IPS-15b (cell line): ENCODE results near the gene MLX.
"Not testable (repeated sequence)": the region's sequence is repeated elsewhere in the genome, so short reads cannot be mapped to it uniquely, and the experiment has no call there.

Experiments used
- H3K27me3 ChIP-seq: one replicate; pipeline ENCODE4 v1.6.1; 2013; ENCODE audit warnings: low read length; ENCODE audit not compliant: control insufficient read depth, insufficient read depth
- H3K36me3 ChIP-seq: one replicate; pipeline ENCODE4 v1.6.1; 2013; ENCODE audit warnings: low read length; ENCODE audit not compliant: control insufficient read depth, insufficient read depth
- H3K4me1 ChIP-seq: one replicate; pipeline ENCODE4 v1.6.1; 2013; ENCODE audit warnings: mild to moderate bottlenecking, low read length; ENCODE audit not compliant: control insufficient read depth, insufficient read depth
- H3K4me3 ChIP-seq: one replicate; pipeline ENCODE4 v1.5.1; 2013; ENCODE audit warnings: low read depth, low read length
- H3K9ac ChIP-seq: one replicate; pipeline ENCODE4 v1.6.1; 2013; ENCODE audit warnings: low read depth, mild to moderate bottlenecking, low read length
- H3K9me3 ChIP-seq: one replicate; pipeline ENCODE4 v1.6.1; 2013; ENCODE audit warnings: mild to moderate bottlenecking, low read length; ENCODE audit not compliant: control insufficient read depth, insufficient read depth

The MLX gene

DNA sequence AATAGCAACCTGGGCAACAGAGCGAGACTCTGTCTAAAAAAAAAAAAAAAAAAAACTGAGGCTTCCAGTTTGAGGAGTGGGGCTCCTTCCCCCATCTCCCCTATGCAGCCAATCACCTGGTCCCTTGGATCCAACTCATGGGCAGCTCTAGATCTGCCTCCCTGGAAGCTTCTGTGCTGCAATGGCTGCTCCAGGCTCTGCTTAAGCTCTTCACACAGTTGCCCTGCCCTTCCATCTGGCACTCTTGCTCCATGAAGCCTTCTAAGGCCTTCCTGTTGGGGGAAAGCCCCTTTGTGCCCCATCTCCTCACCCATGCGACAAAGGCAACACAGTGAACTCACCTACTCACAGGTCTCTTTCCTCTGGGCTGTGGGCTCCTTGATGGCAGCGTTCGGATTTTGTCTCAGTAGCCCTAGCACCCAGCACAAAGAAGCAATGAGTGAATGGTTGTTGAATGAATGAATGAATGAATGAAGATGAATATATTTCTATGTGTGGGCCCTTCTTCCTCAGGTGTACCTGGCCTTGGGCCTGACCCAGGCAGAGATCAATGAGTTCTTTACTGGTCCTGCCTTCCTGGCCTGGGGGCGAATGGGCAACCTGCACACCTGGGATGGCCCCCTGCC lies 29.0 kb upstream of the MLX start:
- H3K4me3 ChIP-seq, result no peak overlapping the region
- no peak overlapping the region for H3K9ac ChIP-seq
- peaks cover 20% of the 10 kb centered on the region for H3K36me3 ChIP-seq
- H3K4me1 ChIP-seq, result peaks cover 8% of the 10 kb centered on the region
- peaks cover 3% of the 10 kb centered on the region for H3K27me3 ChIP-seq
- H3K9me3 ChIP-seq, result no peaks in the 10 kb centered on the region

DNA sequence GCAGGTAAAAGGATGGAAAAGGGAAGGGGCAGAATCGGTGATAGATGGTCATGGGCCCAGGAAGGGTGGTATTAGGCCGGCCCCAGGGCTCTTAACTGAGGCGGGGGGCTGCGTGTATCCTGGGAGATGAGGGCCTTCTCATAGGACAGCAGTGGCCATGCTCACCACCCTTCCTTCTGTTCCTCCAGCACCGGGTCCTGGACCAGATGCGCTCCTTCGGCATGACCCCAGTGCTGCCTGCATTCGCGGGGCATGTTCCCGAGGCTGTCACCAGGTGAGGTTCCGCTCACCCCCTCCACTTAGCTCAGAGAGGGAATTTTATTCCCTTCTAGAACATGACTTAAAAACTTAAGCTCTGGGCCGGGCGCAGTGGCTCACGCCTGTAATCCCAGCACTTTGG lies 28.4 kb upstream of the MLX start:
- H3K9ac ChIP-seq, result no peak overlapping the region
- peaks cover 23% of the 10 kb centered on the region for H3K36me3 ChIP-seq
- no peaks in the 10 kb centered on the region for H3K9me3 ChIP-seq
- peaks cover 3% of the 10 kb centered on the region for H3K27me3 ChIP-seq
- peaks cover 8% of the 10 kb centered on the region for H3K4me1 ChIP-seq
- H3K4me3 ChIP-seq, result no peak overlapping the region

DNA sequence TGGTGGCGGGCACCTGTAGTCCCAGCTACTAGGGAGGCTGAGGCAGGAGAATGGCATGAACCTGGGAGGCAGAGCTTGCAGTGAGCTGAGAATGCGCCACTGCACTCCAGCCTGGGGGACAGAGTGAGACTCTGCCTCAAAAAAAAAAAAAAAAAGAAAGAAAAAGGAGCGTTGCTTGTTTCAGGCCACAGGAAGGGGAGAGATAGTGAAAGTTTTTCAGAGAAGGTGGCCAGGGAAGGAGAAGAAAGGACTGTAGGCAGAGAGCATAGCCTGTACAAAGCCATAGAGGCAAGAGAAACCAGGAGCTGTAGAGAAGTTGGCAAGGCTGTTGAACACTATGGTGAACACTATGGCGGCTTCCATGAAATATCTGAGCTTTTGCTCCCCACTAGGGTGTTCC lies 26.3 kb upstream of the MLX start:
- not testable (repeated sequence) for H3K9ac ChIP-seq

GRCh38 chr17:42541041-42541833 lies 25.7 kb upstream of the MLX start:
- Histone ChIP-seq H3K9me3 (no peaks in the 10 kb centered on the region), H3K4me3 (no peak overlapping the region), H3K9ac (peak overlapping the region; percentile 3), H3K4me1 (no peaks in the 10 kb centered on the region), H3K36me3 (peaks cover 25% of the 10 kb centered on the region), H3K27me3 (no peaks in the 10 kb centered on the region)

More for the DNA sequence above, 26.3 kb upstream of the MLX start:
- not testable (repeated sequence) for H3K4me3 ChIP-seq, H3K27me3 ChIP-seq, H3K9me3 ChIP-seq, H3K4me1 ChIP-seq
- peaks cover 25% of the 10 kb centered on the region for H3K36me3 ChIP-seq

DNA sequence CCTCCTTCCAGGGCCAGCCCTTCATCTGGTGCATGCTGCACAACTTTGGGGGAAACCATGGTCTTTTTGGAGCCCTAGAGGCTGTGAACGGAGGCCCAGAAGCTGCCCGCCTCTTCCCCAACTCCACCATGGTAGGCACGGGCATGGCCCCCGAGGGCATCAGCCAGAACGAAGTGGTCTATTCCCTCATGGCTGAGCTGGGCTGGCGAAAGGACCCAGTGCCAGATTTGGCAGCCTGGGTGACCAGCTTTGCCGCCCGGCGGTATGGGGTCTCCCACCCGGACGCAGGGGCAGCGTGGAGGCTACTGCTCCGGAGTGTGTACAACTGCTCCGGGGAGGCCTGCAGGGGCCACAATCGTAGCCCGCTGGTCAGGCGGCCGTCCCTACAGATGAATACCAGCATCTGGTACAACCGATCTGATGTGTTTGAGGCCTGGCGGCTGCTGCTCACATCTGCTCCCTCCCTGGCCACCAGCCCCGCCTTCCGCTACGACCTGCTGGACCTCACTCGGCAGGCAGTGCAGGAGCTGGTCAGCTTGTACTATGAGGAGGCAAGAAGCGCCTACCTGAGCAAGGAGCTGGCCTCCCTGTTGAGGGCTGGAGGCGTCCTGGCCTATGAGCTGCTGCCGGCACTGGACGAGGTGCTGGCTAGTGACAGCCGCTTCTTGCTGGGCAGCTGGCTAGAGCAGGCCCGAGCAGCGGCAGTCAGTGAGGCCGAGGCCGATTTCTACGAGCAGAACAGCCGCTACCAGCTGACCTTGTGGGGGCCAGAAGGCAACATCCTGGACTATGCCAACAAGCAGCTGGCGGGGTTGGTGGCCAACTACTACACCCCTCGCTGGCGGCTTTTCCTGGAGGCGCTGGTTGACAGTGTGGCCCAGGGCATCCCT lies 23.5 kb upstream of the MLX start:
- no peaks in the 10 kb centered on the region for H3K4me1 ChIP-seq
- H3K9ac ChIP-seq, result no peak overlapping the region
- no peaks in the 10 kb centered on the region for H3K9me3 ChIP-seq
- H3K36me3 ChIP-seq, result peaks cover 22% of the 10 kb centered on the region
- H3K27me3 ChIP-seq, result no peaks in the 10 kb centered on the region
- no peak overlapping the region for H3K4me3 ChIP-seq

DNA sequence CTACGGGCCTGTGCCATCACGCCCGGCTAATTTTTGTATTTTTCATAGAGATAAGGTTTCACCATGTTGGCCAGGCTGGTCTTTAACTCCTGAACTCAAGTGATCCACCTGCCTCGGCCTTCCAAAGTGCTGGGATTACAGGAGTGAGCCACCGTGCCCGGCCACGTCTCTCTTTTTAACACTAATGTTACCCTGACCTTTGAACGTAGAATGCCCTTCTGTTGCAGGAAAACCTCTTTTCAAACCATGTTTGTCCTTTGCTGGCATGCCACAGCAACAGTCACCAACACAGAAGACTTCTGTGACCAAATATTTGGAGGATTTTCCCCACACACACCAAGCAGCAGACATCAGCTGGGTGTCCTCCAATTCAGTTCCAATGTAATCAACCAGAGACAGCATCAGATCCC lies 22.0 kb upstream of the MLX start:
- Histone ChIP-seq H3K27me3 (peaks cover 4% of the 10 kb centered on the region), H3K9ac (no peak overlapping the region), H3K9me3 (no peaks in the 10 kb centered on the region), H3K4me3 (no peak overlapping the region), H3K4me1 (peaks cover 5% of the 10 kb centered on the region), H3K36me3 (peaks cover 11% of the 10 kb centered on the region)

GRCh38 chr17:42545755-42546505 lies 21.0 kb upstream of the MLX start:
- H3K9ac ChIP-seq, H3K27me3 ChIP-seq, H3K4me3 ChIP-seq, H3K4me1 ChIP-seq, H3K9me3 ChIP-seq: not testable (repeated sequence)
- peaks cover 10% of the 10 kb centered on the region for H3K36me3 ChIP-seq

DNA sequence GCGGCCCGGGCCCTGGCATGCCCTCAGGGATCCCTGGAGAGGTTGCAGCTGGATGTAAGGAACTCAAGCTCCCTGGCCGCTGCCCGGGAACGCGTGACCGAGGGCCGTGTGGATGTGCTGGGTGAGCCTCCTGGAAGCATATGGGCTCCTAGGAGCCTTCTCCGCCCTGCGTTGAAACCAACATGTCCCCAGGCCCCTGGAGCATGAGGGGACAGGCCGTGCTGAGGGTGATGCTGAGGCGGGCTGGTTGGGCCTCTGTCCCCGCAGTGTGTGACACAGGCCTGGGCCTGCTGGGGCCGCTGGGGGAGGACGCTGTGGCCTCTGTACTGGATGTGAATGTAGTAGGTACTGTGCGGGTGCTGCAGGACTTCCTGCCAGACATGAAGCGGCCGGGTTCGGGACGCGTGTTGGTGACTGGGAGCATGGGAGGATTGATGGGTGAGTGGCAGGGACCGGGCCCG lies 19.9 kb upstream of the MLX start:
- no peaks in the 10 kb centered on the region for H3K9me3 ChIP-seq
- H3K4me1 ChIP-seq, result peaks cover 5% of the 10 kb centered on the region
- no peak overlapping the region for H3K4me3 ChIP-seq
- H3K9ac ChIP-seq, result no peak overlapping the region
- H3K36me3 ChIP-seq, result peaks cover 6% of the 10 kb centered on the region
- H3K27me3 ChIP-seq, result peaks cover 4% of the 10 kb centered on the region

DNA sequence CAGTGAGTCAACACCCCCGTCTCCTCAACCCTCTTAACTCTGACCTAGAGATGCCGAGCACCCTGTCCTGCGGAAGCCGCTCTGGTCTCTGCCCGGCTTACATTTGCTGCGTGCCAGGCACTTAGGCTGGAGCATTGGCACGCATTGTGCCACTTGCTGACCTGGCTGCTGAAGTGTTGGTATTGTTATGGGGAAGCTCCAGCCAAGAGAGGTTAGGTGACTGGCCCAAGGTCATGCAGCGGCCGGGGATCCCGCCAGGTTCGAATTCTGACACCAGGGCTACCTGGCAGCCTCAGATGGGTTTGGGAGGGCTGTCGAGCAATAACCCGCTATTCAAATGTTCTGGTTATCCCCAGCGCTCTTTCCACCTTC lies 19.2 kb upstream of the MLX start:
- Histone ChIP-seq H3K27me3 (peaks cover 4% of the 10 kb centered on the region), H3K9ac (no peak overlapping the region), H3K4me3 (peak overlapping the region; percentile 60)

DNA sequence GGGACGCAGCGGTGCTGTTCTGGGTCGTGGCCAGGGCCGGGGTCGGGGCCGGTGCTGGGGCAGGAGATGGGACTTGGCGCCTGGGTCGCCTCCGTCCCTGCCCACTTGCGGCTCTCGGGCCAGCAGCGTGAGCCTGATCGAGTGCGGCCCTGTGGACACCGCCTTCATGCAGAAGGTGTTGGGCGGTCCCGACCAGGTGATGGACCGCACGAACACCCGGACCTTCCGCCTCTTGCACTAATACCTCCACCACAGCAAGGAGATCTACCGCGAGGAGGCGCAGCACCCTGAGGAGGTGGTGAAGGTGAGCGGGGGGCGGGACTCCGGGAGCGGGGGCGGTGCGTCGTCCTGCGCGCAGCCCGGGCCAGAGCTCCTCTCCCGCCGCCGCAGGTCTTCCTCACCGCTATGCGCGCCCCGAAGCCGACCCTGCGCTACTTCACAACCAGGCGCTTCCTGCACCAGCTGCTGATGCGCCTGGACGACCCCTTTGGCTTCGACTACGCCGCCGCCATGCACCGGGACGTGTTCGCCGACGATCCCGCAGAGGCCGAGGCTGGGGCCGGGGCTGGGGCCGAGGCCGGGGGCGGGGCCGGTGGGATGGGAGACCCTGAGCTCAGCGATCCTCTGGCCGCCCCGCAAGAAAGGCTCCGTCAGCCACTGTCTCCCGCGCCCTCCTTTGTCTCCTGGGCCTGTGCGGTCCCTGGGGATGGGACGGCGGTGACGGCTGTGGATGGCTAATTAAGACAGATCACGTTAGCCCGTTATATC lies 18.6 kb upstream of the MLX start:
- H3K9me3 ChIP-seq, result no peaks in the 10 kb centered on the region
- peaks cover 4% of the 10 kb centered on the region for H3K27me3 ChIP-seq
- H3K4me1 ChIP-seq, result peaks cover 5% of the 10 kb centered on the region
- peak overlapping the region; percentile 60 for H3K4me3 ChIP-seq
- no peak overlapping the region for H3K9ac ChIP-seq
- peaks cover 4% of the 10 kb centered on the region for H3K36me3 ChIP-seq

More for the DNA sequence above, 19.2 kb upstream of the MLX start:
- Histone ChIP-seq H3K36me3 (peaks cover 6% of the 10 kb centered on the region), H3K4me1 (peaks cover 5% of the 10 kb centered on the region), H3K9me3 (no peaks in the 10 kb centered on the region)
